ENCODE measurements around the gene UBE2F.

GRCh38 chr2:238081150-238081549, 114.3 kb downstream of the UBE2F start:
- TF ChIP-seq POGZ (CRISPR knock-in tag; IDR thresholded peaks at IDR 0.05) (no peak), TCF7L2 (IDR thresholded peaks at IDR 0.05; ENCODE audit: low read depth, low read length) (no peak), EZH2 (conservative IDR thresholded peaks at IDR 0.05; ENCODE audit: low read depth, low read length) (no peak), BCL3 (CRISPR knock-in tag; IDR thresholded peaks at IDR 0.05) (no peak), CTCF (CRISPR knock-in tag; IDR thresholded peaks at IDR 0.05) (no peak), BRCA1 (CRISPR knock-in tag; IDR thresholded peaks at IDR 0.05) (no peak), ETS1 (CRISPR knock-in tag; IDR thresholded peaks at IDR 0.05) (no peak), CBX1 (IDR thresholded peaks at IDR 0.05; ENCODE audit: low read depth) (no peak), ZNF432 (CRISPR knock-in tag; IDR thresholded peaks at IDR 0.05; ENCODE audit: borderline replicate concordance) (no peak), MEIS1 (CRISPR knock-in tag; IDR thresholded peaks at IDR 0.05; ENCODE audit: borderline replicate concordance) (no peak), ZNF180 (CRISPR knock-in tag; IDR thresholded peaks at IDR 0.05; ENCODE audit: borderline replicate concordance, low read depth) (no peak)
